Tibial artery (tissue), 4 donors: Measurements from ENCODE around the gene NTSR1.

ENCODE experiments used
- DNase-seq, 2 donors: peaks; one replicate each; pipeline ENCODE4 v3.0.0-alpha.2; 2019
- H3K27ac ChIP-seq, 2 donors: fragments of 200-600 bp; sonication (generic) in 1 of 2; 1 replicate in 1 of 2; 2 replicates in 1 of 2; pipeline ENCODE4 v1.5.1; 2018 to 2019; ENCODE audit warnings: mild to moderate bottlenecking in 1 of 2
- H3K27me3 ChIP-seq, 2 donors: fragments of 200-600 bp; sonication (generic) in 1 of 2; one replicate each; pipeline versions ENCODE4 v1.5.1 to v1.6.0; 2016 to 2019
- H3K36me3 ChIP-seq, 3 donors: fragments of 200-600 bp; sonication (generic) in 2 of 3; one replicate each; pipeline ENCODE4 v1.5.1; 2016 to 2019; ENCODE audit warnings: mild to moderate bottlenecking in 2 of 3
- H3K4me1 ChIP-seq, 4 donors: fragments of 200-600 bp; sonication (generic) in 2 of 4; 1 replicate in 3 of 4; 2 replicates in 1 of 4; pipeline ENCODE4 v1.5.1; 2016 to 2019
- H3K4me3 ChIP-seq, 2 donors: fragments of 200-600 bp; sonication (generic) in 1 of 2; 1 replicate in 1 of 2; 2 replicates in 1 of 2; pipeline ENCODE4 v1.5.1; 2018 to 2019; ENCODE audit warnings: mild to moderate bottlenecking in 2 of 2
- H3K9me3 ChIP-seq, 3 donors: fragments of 200-600 bp; sonication (generic) in 1 of 3; one replicate each; pipeline ENCODE4 v1.5.1; 2016 to 2019
- CTCF ChIP-seq, 2 experiments: fragments of 200-600 bp in 1 of 2; fragments of 450-650 bp in 1 of 2; IDR thresholded peaks; one replicate each; pipeline ENCODE4 v1.5.1; 2017 to 2019; ENCODE audit warnings: antibody characterized with exemption in 2 of 2, mild to moderate bottlenecking in 1 of 2, moderate library complexity in 1 of 2
- intact Hi-C: fragments of 100-400 bp; cut with DNase I; formaldehyde crosslinking; loops from one replicate; pipeline ENCODE4 v1.15.0; 2023; ENCODE audit warnings: low total_unique reads

NTSR1 gene

GRCh38 chr20:62662422-62662821 lies 46.2 kb upstream of the NTSR1 start:
- Histone ChIP-seq H3K27ac (no peak overlapping the region), H3K4me1 (peaks cover 0 to 4% (median 0%) of the 10 kb centered on the region in 4 donors), H3K9me3 (no peaks in the 10 kb centered on the region), H3K36me3 (no peaks in the 10 kb centered on the region), H3K4me3 (no peak overlapping the region), H3K27me3 (peaks cover 0 to 56% of the 10 kb centered on the region in 2 donors)
- no peak for DNase-seq
- intact Hi-C loops, result loop anchor here (10.0 kb wide), 1 partner anchor 342 kb away; the partner anchor contains the start of gene BHLHE23
- TF ChIP-seq CTCF (IDR thresholded peaks at IDR 0.05), result no peak

- Histone ChIP-seq H3K36me3 (no peaks in the 10 kb centered on the region), H3K27ac (no peak overlapping the region), H3K27me3 (peaks cover 0 to 65% of the 10 kb centered on the region in 2 donors), H3K4me1 (peaks cover 0 to 11% (median 0%) of the 10 kb centered on the region in 4 donors), H3K4me3 (no peak overlapping the region), H3K9me3 (no peaks in the 10 kb centered on the region)
- intact Hi-C loops, result loop anchor here (10.0 kb wide), 1 partner anchor 341 kb away; the partner anchor contains the start of gene BHLHE23
- no peak for DNase-seq
- TF ChIP-seq CTCF (IDR thresholded peaks at IDR 0.05), result no peak
These were observed 45.3 kb upstream of the NTSR1 start for GRCh38 chr20:62663145-62664018.

GRCh38 chr20:62664019-62664971 lies 44.3 kb upstream of the NTSR1 start:
- intact Hi-C loops, result loop anchor here (10.0 kb wide), 1 partner anchor 341 kb away; the partner anchor contains the start of gene BHLHE23
- no peak overlapping the region for H3K4me3 ChIP-seq

GRCh38 chr20:62665153-62665754 lies 43.4 kb upstream of the NTSR1 start:
- DNase-seq, result no peak
- intact Hi-C loops, result loop anchor here (5.0 to 10.0 kb wide), 2 partner anchors 142 to 340 kb away; partner anchors contain the start of gene BHLHE23
- H3K36me3 ChIP-seq, result no peaks in the 10 kb centered on the region
- no peak overlapping the region for H3K4me3 ChIP-seq
- peaks cover 0 to 65% of the 10 kb centered on the region in 2 donors for H3K27me3 ChIP-seq
- H3K4me1 ChIP-seq, result peaks cover 0 to 11% (median 0%) of the 10 kb centered on the region in 4 donors
- H3K27ac ChIP-seq, result no peak overlapping the region
- TF ChIP-seq CTCF (IDR thresholded peaks at IDR 0.05), result no peak
- H3K9me3 ChIP-seq, result no peaks in the 10 kb centered on the region

More at GRCh38 chr20:62664019-62664971, 44.3 kb upstream of the NTSR1 start:
- TF ChIP-seq CTCF (IDR thresholded peaks at IDR 0.05), result no peak
- Histone ChIP-seq H3K27me3 (peaks cover 0 to 69% of the 10 kb centered on the region in 2 donors), H3K27ac (no peak overlapping the region), H3K9me3 (no peaks in the 10 kb centered on the region), H3K36me3 (no peaks in the 10 kb centered on the region), H3K4me1 (peaks cover 0 to 11% (median 0%) of the 10 kb centered on the region in 4 donors)
- DNase-seq, result no peak
